HEK293T (cell line): ENCODE measurements around the gene BSPRY.
"Not testable (repeated sequence)": the region's sequence is repeated elsewhere in the genome, so short reads cannot be mapped to it uniquely, and the experiment has no call there.

Experiments used
- CTCF ChIA-PET: fragments of 350-600 bp; formaldehyde crosslinking; extraction: SDS; loops from one replicate; lab custom pipeline; 2021; ENCODE audit warnings: antibody characterized with exemption, inconsistent platforms; lab: Yijun Ruan, JAX
- POLR2A ChIA-PET: fragments of 350-600 bp; formaldehyde crosslinking; extraction: SDS; loops from one replicate; lab custom pipeline; 2020; ENCODE audit warnings: antibody characterized with exemption, inconsistent platforms; lab: Yijun Ruan, JAX
- DNase-seq: peaks from one replicate; pipeline ENCODE4 v3.0.0; 2012; ENCODE audit warnings: mixed read lengths; ENCODE audit errors: extremely low spot score
- ARNT ChIP-seq: fragments of 450-650 bp; IDR thresholded peaks from 2 replicates; pipeline ENCODE4 v1.6.1; 2017; ENCODE audit warnings: mild to moderate bottlenecking
- BHLHE40 ChIP-seq: fragments of 450-650 bp; IDR thresholded peaks from 2 replicates; pipeline ENCODE4 v1.6.1; 2016; ENCODE audit warnings: mild to moderate bottlenecking, moderate library complexity, borderline replicate concordance
- CTBP1 ChIP-seq: fragments of 450-650 bp; IDR thresholded peaks from 2 replicates; pipeline ENCODE4 v1.6.1; 2016; ENCODE audit warnings: borderline replicate concordance
- ELF4 ChIP-seq: fragments of 450-650 bp; IDR thresholded peaks from 2 replicates; pipeline ENCODE4 v1.6.1; 2017; ENCODE audit warnings: antibody characterized with exemption
- FOXA1 ChIP-seq: fragments of 450-650 bp; IDR thresholded peaks from 2 replicates; pipeline ENCODE4 v1.6.1; 2016; ENCODE audit warnings: mild to moderate bottlenecking
- FOXK2 ChIP-seq: fragments of 450-650 bp; IDR thresholded peaks from 2 replicates; pipeline ENCODE4 v1.6.1; 2016; ENCODE audit warnings: mild to moderate bottlenecking
- FOXM1 ChIP-seq: fragments of 450-650 bp; IDR thresholded peaks from 2 replicates; pipeline ENCODE4 v1.6.1; 2017; ENCODE audit warnings: mild to moderate bottlenecking, borderline replicate concordance
- HDGF ChIP-seq: fragments of 450-650 bp; IDR thresholded peaks from 2 replicates; pipeline ENCODE4 v1.6.1; 2017; ENCODE audit warnings: antibody characterized with exemption, borderline replicate concordance
- L3MBTL2 ChIP-seq: fragments of 450-650 bp; conservative IDR thresholded peaks from 2 replicates; pipeline ENCODE4 v1.6.1; 2016; ENCODE audit warnings: mild to moderate bottlenecking
- LEF1 ChIP-seq: fragments of 450-650 bp; IDR thresholded peaks from 2 replicates; pipeline ENCODE4 v1.6.1; 2017; ENCODE audit warnings: mild to moderate bottlenecking, borderline replicate concordance
- NFRKB ChIP-seq: fragments of 450-650 bp; IDR thresholded peaks from 2 replicates; pipeline ENCODE4 v1.6.1; 2016; ENCODE audit warnings: mild to moderate bottlenecking, moderate library complexity
- SP1 ChIP-seq: fragments of 450-650 bp; IDR thresholded peaks from 2 replicates; pipeline ENCODE4 v1.6.1; 2017
- SUZ12 ChIP-seq: fragments of 450-650 bp; IDR thresholded peaks from 2 replicates; pipeline ENCODE4 v1.6.1; 2016; ENCODE audit warnings: mild to moderate bottlenecking
- TARDBP ChIP-seq: fragments of 450-650 bp; IDR thresholded peaks from 2 replicates; pipeline ENCODE4 v1.6.1; 2016
- ZNF384 ChIP-seq: fragments of 450-650 bp; IDR thresholded peaks from 2 replicates; pipeline ENCODE4 v1.6.1; 2016
- TF ChIP-seq, protein P1 (sequence below): fragments of 450-650 bp; IDR thresholded peaks from 2 replicates; pipeline ENCODE4 v1.6.1; 2016

Gene BSPRY

GRCh38 chr9:113375057-113376023 is 26.0 kb downstream of the BSPRY start:
- TF ChIP-seq CTBP1 (no peak), HDGF (no peak), FOXM1 (no peak), NFRKB (no peak), SP1 (no peak), LEF1 (no peak), FOXA1 (no peak), FOXK2 (no peak), ARNT (no peak), BHLHE40 (no peak), ELF4 (no peak), ZNF384 (no peak), SUZ12 (no peak), L3MBTL2 (no peak), TARDBP (no peak)
- TF ChIP-seq, protein P1, sequence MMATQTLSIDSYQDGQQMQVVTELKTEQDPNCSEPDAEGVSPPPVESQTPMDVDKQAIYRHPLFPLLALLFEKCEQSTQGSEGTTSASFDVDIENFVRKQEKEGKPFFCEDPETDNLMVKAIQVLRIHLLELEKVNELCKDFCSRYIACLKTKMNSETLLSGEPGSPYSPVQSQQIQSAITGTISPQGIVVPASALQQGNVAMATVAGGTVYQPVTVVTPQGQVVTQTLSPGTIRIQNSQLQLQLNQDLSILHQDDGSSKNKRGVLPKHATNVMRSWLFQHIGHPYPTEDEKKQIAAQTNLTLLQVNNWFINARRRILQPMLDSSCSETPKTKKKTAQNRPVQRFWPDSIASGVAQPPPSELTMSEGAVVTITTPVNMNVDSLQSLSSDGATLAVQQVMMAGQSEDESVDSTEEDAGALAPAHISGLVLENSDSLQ, result no peak
- CTCF ChIA-PET, result interaction anchor here (0.6 to 0.9 kb wide), 2 partner anchors 14 to 101 kb away, joined by 3 read pairs; no protein-coding TSS in a partner anchor
- POLR2A ChIA-PET, result interaction anchor here (0.7 to 1.3 kb wide), 2 partner anchors 36 to 100 kb away, joined by 3 read pairs; partner anchors contain the start of genes CDC26, PRPF4 and WDR31
- no peak for DNase-seq

- no peak for TF ChIP-seq CTBP1
- TF ChIP-seq ELF4, result no peak
- no peak for TF ChIP-seq TARDBP
- TF ChIP-seq L3MBTL2, result peak; percentile 52; the same call in 1 of the 2 replicates
- no peak for TF ChIP-seq FOXM1
- TF ChIP-seq, protein P1, result no peak
- ChIA-PET POLR2A (interaction anchor here (0.6 to 1.2 kb wide), 11 partner anchors 10 to 65 kb away, joined by 3 to 10 read pairs (median 3); partner anchors contain the start of genes ALAD, C9orf43, POLE3 and WDR31), CTCF (no interaction called here)
- DNase-seq, result peak; percentile 94
Measured at GRCh38 chr9:113376634-113377567, 27.6 kb downstream of the BSPRY start, which contains the start of gene HDHD3. HDHD3 (minus strand) TSS chr9:113376986; CDS start chr9:113374354, 2,632 bp downstream.

GRCh38 chr9:113379094-113379828 is 29.9 kb downstream of the BSPRY start:
- DNase-seq, CTCF ChIA-PET, POLR2A ChIA-PET: not testable (repeated sequence)

DNA sequence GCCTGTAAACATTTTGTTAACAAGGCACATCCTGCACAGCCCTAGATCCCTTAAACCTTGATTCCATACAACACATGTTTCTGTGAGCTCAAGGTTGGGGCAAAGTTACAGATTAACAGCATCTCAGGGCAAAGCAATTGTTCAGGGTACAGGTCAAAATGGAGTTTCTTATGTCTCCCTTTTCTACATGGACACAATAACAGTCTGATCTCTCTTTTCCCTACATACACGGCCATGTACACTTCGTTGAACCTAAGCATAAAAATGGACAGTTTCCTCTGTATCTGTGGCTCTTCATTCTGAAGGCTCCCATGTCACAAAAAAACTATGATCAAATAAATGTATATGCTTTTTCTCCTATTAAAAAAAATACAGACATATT is 30.5 kb downstream of the BSPRY start:
- POLR2A ChIA-PET, CTCF ChIA-PET: not testable (repeated sequence)

GRCh38 chr9:113380869-113381378 is 31.6 kb downstream of the BSPRY start:
- DNase-seq, result no peak
- ChIA-PET CTCF (no interaction called here), POLR2A (no interaction called here)
- no peak for TF ChIP-seq FOXA1
- no peak for TF ChIP-seq LEF1
- no peak for TF ChIP-seq NFRKB
- no peak for TF ChIP-seq ARNT
- no peak for TF ChIP-seq FOXK2
- no peak for TF ChIP-seq FOXM1
- TF ChIP-seq ZNF384, result no peak
- TF ChIP-seq BHLHE40, result no peak

More for the DNA sequence above, 30.5 kb downstream of the BSPRY start:
- not testable (repeated sequence) for DNase-seq

DNA sequence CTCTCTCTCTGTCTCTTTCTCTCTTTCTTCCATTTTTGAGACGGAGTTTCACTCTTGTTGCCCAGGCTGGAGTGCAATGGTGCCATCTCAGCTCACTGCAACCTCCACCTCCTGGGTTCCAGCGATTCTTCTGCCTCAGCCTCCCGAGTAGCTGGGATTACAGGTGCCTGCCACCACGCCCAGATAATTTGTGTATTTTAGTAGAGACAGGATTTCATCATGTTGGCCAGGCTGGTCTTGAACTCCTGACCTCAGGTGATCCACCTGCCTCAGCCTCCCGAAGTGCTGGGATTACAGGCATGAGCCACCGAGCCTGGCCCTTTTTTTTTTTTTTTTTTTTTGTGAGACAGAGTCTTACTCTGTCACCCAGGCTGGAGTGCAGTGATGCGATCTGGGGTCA is 32.1 kb downstream of the BSPRY start:
- CTCF ChIA-PET, POLR2A ChIA-PET, DNase-seq: not testable (repeated sequence)
